Measurements from ENCODE around the gene CYREN. TPM values are rescaled to one million over a fixed set of nuclear protein-coding genes. Genes with fewer than 3 reads are reported as not detected.

CYREN gene
- total and polyA plus RNA-seq, 9 of the 15 experiments (the other 6 are each of a cell fraction or from before 2014, with no cell fraction given) = 13.9 to 108 (median 88.8) TPM

DNA sequence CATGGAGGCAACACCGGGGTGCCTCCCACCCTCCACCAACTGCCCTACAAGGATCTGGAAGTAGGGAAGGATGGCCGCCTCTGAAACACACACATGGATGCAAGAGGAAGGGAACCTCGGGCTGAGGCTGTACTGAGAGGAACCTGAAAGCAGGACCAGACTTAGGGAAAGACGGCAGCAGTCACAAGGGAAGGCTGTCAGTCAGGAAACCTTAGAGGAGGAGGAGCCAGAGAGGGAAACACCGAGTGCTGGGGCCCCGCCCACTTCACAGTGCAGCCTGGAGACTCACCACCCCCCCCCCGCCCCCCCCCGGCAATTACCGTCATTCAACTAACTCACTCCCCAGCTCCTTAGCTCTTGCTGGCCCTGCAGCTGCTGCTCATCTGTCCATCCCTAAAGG is 2.5 kb downstream of the CYREN start:
- 0 out of 2 replicates have a peak overlapping the region, but pooled peaks have one; percentile 88 for H3K4me2 ChIP-seq (ENCODE audit: insufficient read depth, low read length)
- in situ Hi-C loops (cut with MboI) (no loop called here), intact Hi-C loops (cut with micrococcal nuclease) (no loop called here)
- H3K9ac ChIP-seq (ENCODE audit: insufficient read depth in 1 of 2, low read depth in 2 of 2, low read length in 2 of 2) = peak overlapping the region in 1 of 2 experiments; percentile 56; a peak in 1 of 4 replicates
- ChIA-PET CTCF (ENCODE audit: low intra/inter-chr PET ratio) (no interaction called here), POLR2A (interaction anchor here (0.6 to 0.8 kb wide), 2 partner anchors 10 to 751 kb away, joined by 3 to 4 read pairs; no protein-coding TSS in a partner anchor)
- peaks cover 15 to 30% of the 10 kb centered on the region in 2 experiments; a peak in 4 of 5 replicates for H3K4me1 ChIP-seq (replicated peaks in 1 of 2; ENCODE audit: control insufficient read depth in 2 of 2, insufficient read depth in 2 of 2, low read length in 2 of 2)
- no peak for ATAC-seq
- no peak overlapping the region for H3K4me3 ChIP-seq
- H4K20me1 ChIP-seq (replicated peaks; ENCODE audit: control insufficient read depth, insufficient read depth, low read length) = 0 out of 2 replicates have a peak, but pooled peaks cover 5% of the 10 kb centered on the region
- peaks cover 33% of the 10 kb centered on the region for H3K79me2 ChIP-seq (ENCODE audit: control insufficient read depth, insufficient read depth, low read length)
- H3K9me1 ChIP-seq (ENCODE audit: control insufficient read depth, insufficient read depth, low read length) = no peaks in the 10 kb centered on the region
- BruUV-seq (replicated peaks) = no TSS peak
- peak; percentile 71 to 75 (median 73) for DNase-seq (ENCODE audit: extremely low read depth in 1 of 4, low spot score in 3 of 4)
- H2AFZ ChIP-seq (ENCODE audit: low read depth, low read length) = no peak overlapping the region
- no peak overlapping the region; the same call in 2 of the 3 replicates for H3K27ac ChIP-seq (ENCODE audit: extremely low read depth, low read depth, low read length)
- peaks cover 53% of the 10 kb centered on the region for H3K36me3 ChIP-seq (ENCODE audit: control insufficient read depth, insufficient read depth, low read length)
- H3K9me3 ChIP-seq (replicated peaks; ENCODE audit: control insufficient read depth, insufficient read depth, low read depth, low read length) = 0 out of 2 replicates have a peak, but pooled peaks cover 2% of the 10 kb centered on the region
- FAIRE-seq = no peak
- WGBS (ENCODE audit: insufficient coverage, low coverage, missing lambda C conversion rate) = 78% methylated on average over 6 of the region's 9 CpGs
- H3K27me3 ChIP-seq (ENCODE audit: control insufficient read depth in 2 of 2, insufficient read depth in 2 of 2, low read length in 2 of 2) = no peaks in the 10 kb centered on the region
- TF ChIP-seq, protein P1, sequence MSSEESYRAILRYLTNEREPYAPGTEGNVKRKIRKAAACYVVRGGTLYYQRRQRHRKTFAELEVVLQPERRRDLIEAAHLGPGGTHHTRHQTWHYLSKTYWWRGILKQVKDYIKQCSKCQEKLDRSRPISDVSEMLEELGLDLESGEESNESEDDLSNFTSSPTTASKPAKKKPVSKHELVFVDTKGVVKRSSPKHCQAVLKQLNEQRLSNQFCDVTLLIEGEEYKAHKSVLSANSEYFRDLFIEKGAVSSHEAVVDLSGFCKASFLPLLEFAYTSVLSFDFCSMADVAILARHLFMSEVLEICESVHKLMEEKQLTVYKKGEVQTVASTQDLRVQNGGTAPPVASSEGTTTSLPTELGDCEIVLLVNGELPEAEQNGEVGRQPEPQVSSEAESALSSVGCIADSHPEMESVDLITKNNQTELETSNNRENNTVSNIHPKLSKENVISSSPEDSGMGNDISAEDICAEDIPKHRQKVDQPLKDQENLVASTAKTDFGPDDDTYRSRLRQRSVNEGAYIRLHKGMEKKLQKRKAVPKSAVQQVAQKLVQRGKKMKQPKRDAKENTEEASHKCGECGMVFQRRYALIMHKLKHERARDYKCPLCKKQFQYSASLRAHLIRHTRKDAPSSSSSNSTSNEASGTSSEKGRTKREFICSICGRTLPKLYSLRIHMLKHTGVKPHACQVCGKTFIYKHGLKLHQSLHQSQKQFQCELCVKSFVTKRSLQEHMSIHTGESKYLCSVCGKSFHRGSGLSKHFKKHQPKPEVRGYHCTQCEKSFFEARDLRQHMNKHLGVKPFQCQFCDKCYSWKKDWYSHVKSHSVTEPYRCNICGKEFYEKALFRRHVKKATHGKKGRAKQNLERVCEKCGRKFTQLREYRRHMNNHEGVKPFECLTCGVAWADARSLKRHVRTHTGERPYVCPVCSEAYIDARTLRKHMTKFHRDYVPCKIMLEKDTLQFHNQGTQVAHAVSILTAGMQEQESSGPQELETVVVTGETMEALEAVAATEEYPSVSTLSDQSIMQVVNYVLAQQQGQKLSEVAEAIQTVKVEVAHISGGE (CRISPR knock-in tag; IDR thresholded peaks at IDR 0.05) = 0 out of 6 replicates have a peak, but pooled peaks of 1 of the 3 experiments have one; percentile 24
- TF ChIP-seq ZC3H4 (CRISPR knock-in tag; IDR thresholded peaks at IDR 0.05; ENCODE audit: borderline replicate concordance) (peak; percentile 9; the same call in 1 of the 2 replicates), PBX2 (CRISPR knock-in tag; IDR thresholded peaks at IDR 0.05; ENCODE audit: low read depth) (0 out of 2 replicates have a peak, but pooled peaks have one; percentile 26), PBX2 (tag; conservative IDR thresholded peaks at IDR 0.05; ENCODE audit: low read depth) (no peak), PKNOX1 (IDR thresholded peaks at IDR 0.05) (peak; percentile 89), SMARCC2 (IDR thresholded peaks at IDR 0.05; ENCODE audit: low read depth) (no peak), NRF1 (conservative IDR thresholded peaks at IDR 0.05 in 1 of 2, IDR thresholded peaks at IDR 0.05 in 1 of 2) (no peak), POLR2AphosphoS5 (IDR thresholded peaks at IDR 0.05; ENCODE audit: control insufficient read depth, insufficient read depth, low read depth, low read length) (peak; percentile 27; the same call in 1 of the 2 replicates)
- TF ChIP-seq, protein P2, sequence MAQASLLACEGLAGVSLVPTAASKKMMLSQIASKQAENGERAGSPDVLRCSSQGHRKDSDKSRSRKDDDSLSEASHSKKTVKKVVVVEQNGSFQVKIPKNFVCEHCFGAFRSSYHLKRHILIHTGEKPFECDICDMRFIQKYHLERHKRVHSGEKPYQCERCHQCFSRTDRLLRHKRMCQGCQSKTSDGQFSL (CRISPR knock-in tag; IDR thresholded peaks at IDR 0.05) = 0 out of 2 replicates have a peak, but pooled peaks have one; percentile 13
- TF ChIP-seq, protein P2 (tag; IDR thresholded peaks at IDR 0.05) = peak in 1 of 2 experiments; percentile 86; a peak in 2 of 4 replicates
